HG02970 (cell line): ENCODE measurements around the gene NFIA.

ENCODE experiments used
- ATAC-seq: cut with Tn5 transposase; IDR thresholded peaks from one replicate; pipeline ENCODE4 v1.9.1; 2021; ENCODE audit warnings: mild to moderate bottlenecking, moderate library complexity, moderate number of reproducible peaks; ENCODE audit not compliant: unreplicated experiment, low FRiP score

NFIA gene

GRCh38 chr1:61377242-61377958, 295.0 kb downstream of the NFIA start:
- ATAC-seq, result no peak

GRCh38 chr1:61378494-61379180, 296.3 kb downstream of the NFIA start:
- ATAC-seq, result no peak

- no peak for ATAC-seq
These were observed 297.3 kb downstream of the NFIA start for GRCh38 chr1:61379693-61380092.

GRCh38 chr1:61380561-61380960, 298.2 kb downstream of the NFIA start:
- ATAC-seq, result no peak

- no peak for ATAC-seq
These were observed 304.0 kb downstream of the NFIA start for GRCh38 chr1:61386323-61386722.

- no peak for ATAC-seq
These were observed 304.4 kb downstream of the NFIA start for GRCh38 chr1:61386770-61387169.

GRCh38 chr1:61387829-61388228, 305.5 kb downstream of the NFIA start:
- ATAC-seq, result no peak

GRCh38 chr1:61388566-61388965, 306.2 kb downstream of the NFIA start:
- no peak for ATAC-seq

- no peak for ATAC-seq
These were observed 307.0 kb downstream of the NFIA start for GRCh38 chr1:61389194-61389925.

GRCh38 chr1:61389926-61390845, 307.8 kb downstream of the NFIA start:
- no peak for ATAC-seq

- no peak for ATAC-seq
These were observed 309.4 kb downstream of the NFIA start for GRCh38 chr1:61391730-61392129.

GRCh38 chr1:61392409-61393242, 310.3 kb downstream of the NFIA start:
- ATAC-seq, result no peak

- no peak for ATAC-seq
These were observed 311.2 kb downstream of the NFIA start for GRCh38 chr1:61393575-61393974.

GRCh38 chr1:61395146-61395800, 312.9 kb downstream of the NFIA start:
- no peak for ATAC-seq

GRCh38 chr1:61397495-61397894, 315.1 kb downstream of the NFIA start:
- no peak for ATAC-seq

- ATAC-seq, result no peak
These were observed 315.6 kb downstream of the NFIA start for GRCh38 chr1:61397935-61398334.

- no peak for ATAC-seq
These were observed 316.8 kb downstream of the NFIA start for GRCh38 chr1:61399199-61399598.

- ATAC-seq, result no peak
These were observed 317.9 kb downstream of the NFIA start for GRCh38 chr1:61400131-61400770.

- no peak for ATAC-seq
These were observed 318.6 kb downstream of the NFIA start for GRCh38 chr1:61400997-61401396.
